ENCODE measurements around the gene CEBPE.

CEBPE gene

GRCh38 chr14:23136566-23137133 is 17.6 kb upstream of the CEBPE start:
- Histone ChIP-seq H3K4me1 (ENCODE audit: control insufficient read depth in 1 of 2, insufficient read depth in 2 of 2, low read length in 2 of 2) (peaks cover 0 to 12% of the 10 kb centered on the region in 2 donors), H3K27me3 (ENCODE audit: control insufficient read depth in 1 of 2, insufficient read depth in 2 of 2, low read length in 2 of 2) (no peaks in the 10 kb centered on the region), H3K36me3 (ENCODE audit: control insufficient read depth in 1 of 2, insufficient read depth in 2 of 2, low read length in 2 of 2) (peaks cover 11 to 34% of the 10 kb centered on the region in 2 donors), H3K9ac (ENCODE audit: low read depth in 1 of 2, low read length in 2 of 2) (no peak overlapping the region), H3K4me3 (ENCODE audit: low read depth in 1 of 2, low read length in 2 of 2) (no peak overlapping the region), H3K9me3 (ENCODE audit: control insufficient read depth in 1 of 2, low read length in 2 of 2) (no peaks in the 10 kb centered on the region), H3K27ac (ENCODE audit: low read depth, low read length) (no peak overlapping the region)

- Histone ChIP-seq H3K9ac (ENCODE audit: low read depth in 1 of 2, low read length in 2 of 2) (no peak overlapping the region), H3K4me1 (ENCODE audit: control insufficient read depth in 1 of 2, insufficient read depth in 2 of 2, low read length in 2 of 2) (peaks cover 0 to 3% of the 10 kb centered on the region in 2 donors), H3K4me3 (ENCODE audit: low read depth in 1 of 2, low read length in 2 of 2) (no peak overlapping the region), H3K27ac (ENCODE audit: low read depth, low read length) (no peak overlapping the region), H3K27me3 (ENCODE audit: control insufficient read depth in 1 of 2, insufficient read depth in 2 of 2, low read length in 2 of 2) (no peaks in the 10 kb centered on the region), H3K36me3 (ENCODE audit: control insufficient read depth in 1 of 2, insufficient read depth in 2 of 2, low read length in 2 of 2) (peaks cover 32 to 44% of the 10 kb centered on the region in 2 donors), H3K9me3 (ENCODE audit: control insufficient read depth in 1 of 2, low read length in 2 of 2) (no peaks in the 10 kb centered on the region)
These were observed 13.9 kb upstream of the CEBPE start for GRCh38 chr14:23132970-23133369.

- Histone ChIP-seq H3K27ac (ENCODE audit: low read depth, low read length) (no peak overlapping the region), H3K27me3 (ENCODE audit: control insufficient read depth in 1 of 2, insufficient read depth in 2 of 2, low read length in 2 of 2) (no peaks in the 10 kb centered on the region), H3K9ac (ENCODE audit: low read depth in 1 of 2, low read length in 2 of 2) (no peak overlapping the region), H3K4me3 (ENCODE audit: low read depth in 1 of 2, low read length in 2 of 2) (no peak overlapping the region), H3K9me3 (ENCODE audit: control insufficient read depth in 1 of 2, low read length in 2 of 2) (no peaks in the 10 kb centered on the region), H3K36me3 (ENCODE audit: control insufficient read depth in 1 of 2, insufficient read depth in 2 of 2, low read length in 2 of 2) (peaks cover 35 to 48% of the 10 kb centered on the region in 2 donors), H3K4me1 (ENCODE audit: control insufficient read depth in 1 of 2, insufficient read depth in 2 of 2, low read length in 2 of 2) (no peaks in the 10 kb centered on the region)
These were observed 12.4 kb upstream of the CEBPE start for GRCh38 chr14:23131482-23131881.

- H3K4me1 ChIP-seq (ENCODE audit: control insufficient read depth in 1 of 2, insufficient read depth in 2 of 2, low read length in 2 of 2) = no peaks in the 10 kb centered on the region
- no peak overlapping the region for H3K9ac ChIP-seq (ENCODE audit: low read depth in 1 of 2, low read length in 2 of 2)
- peaks cover 31 to 42% of the 10 kb centered on the region in 2 donors for H3K36me3 ChIP-seq (ENCODE audit: control insufficient read depth in 1 of 2, insufficient read depth in 2 of 2, low read length in 2 of 2)
- no peak overlapping the region for H3K27ac ChIP-seq (ENCODE audit: low read depth, low read length)
- H3K4me3 ChIP-seq (ENCODE audit: low read depth in 1 of 2, low read length in 2 of 2) = no peak overlapping the region
- H3K9me3 ChIP-seq (ENCODE audit: control insufficient read depth in 1 of 2, low read length in 2 of 2) = no peaks in the 10 kb centered on the region
- H3K27me3 ChIP-seq (ENCODE audit: control insufficient read depth in 1 of 2, insufficient read depth in 2 of 2, low read length in 2 of 2) = no peaks in the 10 kb centered on the region
These were observed 11.8 kb upstream of the CEBPE start for GRCh38 chr14:23130871-23131270.

- H3K27ac ChIP-seq (ENCODE audit: low read depth, low read length) = no peak overlapping the region
- no peak overlapping the region for H3K4me3 ChIP-seq (ENCODE audit: low read depth in 1 of 2, low read length in 2 of 2)
- H3K36me3 ChIP-seq (ENCODE audit: control insufficient read depth in 1 of 2, insufficient read depth in 2 of 2, low read length in 2 of 2) = peaks cover 30 to 42% of the 10 kb centered on the region in 2 donors
- no peaks in the 10 kb centered on the region for H3K9me3 ChIP-seq (ENCODE audit: control insufficient read depth in 1 of 2, low read length in 2 of 2)
- no peaks in the 10 kb centered on the region for H3K27me3 ChIP-seq (ENCODE audit: control insufficient read depth in 1 of 2, insufficient read depth in 2 of 2, low read length in 2 of 2)
- no peak overlapping the region for H3K9ac ChIP-seq (ENCODE audit: low read depth in 1 of 2, low read length in 2 of 2)
- no peaks in the 10 kb centered on the region for H3K4me1 ChIP-seq (ENCODE audit: control insufficient read depth in 1 of 2, insufficient read depth in 2 of 2, low read length in 2 of 2)
These were observed 10.8 kb upstream of the CEBPE start for GRCh38 chr14:23129759-23130316.

- H3K9ac ChIP-seq (ENCODE audit: low read depth in 1 of 2, low read length in 2 of 2) = no peak overlapping the region
- H3K36me3 ChIP-seq (ENCODE audit: control insufficient read depth in 1 of 2, insufficient read depth in 2 of 2, low read length in 2 of 2) = peaks cover 30 to 42% of the 10 kb centered on the region in 2 donors
- H3K27ac ChIP-seq (ENCODE audit: low read depth, low read length) = no peak overlapping the region
- H3K9me3 ChIP-seq (ENCODE audit: control insufficient read depth in 1 of 2, low read length in 2 of 2) = no peaks in the 10 kb centered on the region
- no peak overlapping the region for H3K4me3 ChIP-seq (ENCODE audit: low read depth in 1 of 2, low read length in 2 of 2)
- no peaks in the 10 kb centered on the region for H3K4me1 ChIP-seq (ENCODE audit: control insufficient read depth in 1 of 2, insufficient read depth in 2 of 2, low read length in 2 of 2)
- no peaks in the 10 kb centered on the region for H3K27me3 ChIP-seq (ENCODE audit: control insufficient read depth in 1 of 2, insufficient read depth in 2 of 2, low read length in 2 of 2)
These were observed 10.1 kb upstream of the CEBPE start for GRCh38 chr14:23128969-23129758.

- Histone ChIP-seq H3K36me3 (ENCODE audit: control insufficient read depth in 1 of 2, insufficient read depth in 2 of 2, low read length in 2 of 2) (peaks cover 30 to 42% of the 10 kb centered on the region in 2 donors), H3K4me3 (ENCODE audit: low read depth in 1 of 2, low read length in 2 of 2) (no peak overlapping the region), H3K27me3 (ENCODE audit: control insufficient read depth in 1 of 2, insufficient read depth in 2 of 2, low read length in 2 of 2) (no peaks in the 10 kb centered on the region), H3K4me1 (ENCODE audit: control insufficient read depth in 1 of 2, insufficient read depth in 2 of 2, low read length in 2 of 2) (peaks cover 5 to 9% of the 10 kb centered on the region in 2 donors), H3K9me3 (ENCODE audit: control insufficient read depth in 1 of 2, low read length in 2 of 2) (no peaks in the 10 kb centered on the region), H3K27ac (ENCODE audit: low read depth, low read length) (no peak overlapping the region), H3K9ac (ENCODE audit: low read depth in 1 of 2, low read length in 2 of 2) (no peak overlapping the region)
These were observed 8.8 kb upstream of the CEBPE start for GRCh38 chr14:23127861-23128260.

- Histone ChIP-seq H3K4me3 (ENCODE audit: low read depth in 1 of 2, low read length in 2 of 2) (no peak overlapping the region), H3K27me3 (ENCODE audit: control insufficient read depth in 1 of 2, insufficient read depth in 2 of 2, low read length in 2 of 2) (no peaks in the 10 kb centered on the region), H3K4me1 (ENCODE audit: control insufficient read depth in 1 of 2, insufficient read depth in 2 of 2, low read length in 2 of 2) (peaks cover 6 to 9% of the 10 kb centered on the region in 2 donors), H3K9me3 (ENCODE audit: control insufficient read depth in 1 of 2, low read length in 2 of 2) (no peaks in the 10 kb centered on the region), H3K9ac (ENCODE audit: low read depth in 1 of 2, low read length in 2 of 2) (no peak overlapping the region), H3K36me3 (ENCODE audit: control insufficient read depth in 1 of 2, insufficient read depth in 2 of 2, low read length in 2 of 2) (peaks cover 30 to 42% of the 10 kb centered on the region in 2 donors), H3K27ac (ENCODE audit: low read depth, low read length) (no peak overlapping the region)
These were observed 7.7 kb upstream of the CEBPE start for GRCh38 chr14:23126548-23127278.

- Histone ChIP-seq H3K9ac (ENCODE audit: low read depth in 1 of 2, low read length in 2 of 2) (no peak overlapping the region), H3K9me3 (ENCODE audit: control insufficient read depth in 1 of 2, low read length in 2 of 2) (no peaks in the 10 kb centered on the region), H3K4me1 (ENCODE audit: control insufficient read depth in 1 of 2, insufficient read depth in 2 of 2, low read length in 2 of 2) (peaks cover 12% of the 10 kb centered on the region in 2 donors), H3K27ac (ENCODE audit: low read depth, low read length) (no peak overlapping the region), H3K36me3 (ENCODE audit: control insufficient read depth in 1 of 2, insufficient read depth in 2 of 2, low read length in 2 of 2) (peaks cover 24 to 35% of the 10 kb centered on the region in 2 donors), H3K4me3 (ENCODE audit: low read depth in 1 of 2, low read length in 2 of 2) (no peak overlapping the region), H3K27me3 (ENCODE audit: control insufficient read depth in 1 of 2, insufficient read depth in 2 of 2, low read length in 2 of 2) (no peaks in the 10 kb centered on the region)
These were observed 7.0 kb upstream of the CEBPE start for GRCh38 chr14:23125933-23126524.

Data from duodenal mucosa (tissue), 2 donors.